Esophagus (tissue), 2 donors: ENCODE data around the gene HDDC2. TPM values are rescaled to one million over a fixed set of nuclear protein-coding genes. Genes with fewer than 3 reads are reported as not detected.

Source experiments
- H3K27ac ChIP-seq, 2 donors: one replicate each; pipeline ENCODE4 v1.5.1; 2013; ENCODE audit warnings: low read depth in 2 of 2, mild to moderate bottlenecking in 2 of 2, inconsistent platforms in 1 of 2, low read length in 1 of 2, moderate library complexity in 1 of 2
- H3K27me3 ChIP-seq, 2 donors: one replicate each; pipeline ENCODE4 v1.6.1; 2013; ENCODE audit warnings: low read length in 2 of 2, control low read depth in 1 of 2, mild to moderate bottlenecking in 1 of 2; ENCODE audit not compliant: insufficient read depth in 2 of 2, control insufficient read depth in 1 of 2
- H3K36me3 ChIP-seq, 2 donors: one replicate each; pipeline ENCODE4 v1.6.1; 2013; ENCODE audit warnings: low read length in 1 of 2; ENCODE audit not compliant: control insufficient read depth in 2 of 2, insufficient read depth in 2 of 2
- H3K4me1 ChIP-seq, 2 donors: one replicate each; pipeline ENCODE4 v1.6.1; 2013; ENCODE audit warnings: low read length in 1 of 2; ENCODE audit not compliant: control insufficient read depth in 2 of 2, insufficient read depth in 2 of 2
- H3K4me3 ChIP-seq, 2 donors: one replicate each; pipeline ENCODE4 v1.5.1; 2013; ENCODE audit warnings: low read length in 2 of 2, mild to moderate bottlenecking in 2 of 2, low read depth in 1 of 2, moderate library complexity in 1 of 2
- H3K9me3 ChIP-seq, 2 donors: one replicate each; pipeline ENCODE4 v1.6.1; 2013; ENCODE audit warnings: mild to moderate bottlenecking in 2 of 2, low read depth in 1 of 2, low read length in 1 of 2, moderate library complexity in 1 of 2; ENCODE audit not compliant: control insufficient read depth in 2 of 2, insufficient read depth in 1 of 2
- WGBS, 2 donors: extraction: QIAGEN DNeasy Blood & Tissue Kit; methylation state at CpG; one replicate each; pipeline ENCODE4 v1.1.7; 2013; 5-methylcytosine and 5-hydroxymethylcytosine counted together
- polyA plus RNA-seq, 2 donors: library from polyadenylated mRNA; stranded (reverse); fragments of 200-250 nt; gene quantifications; one replicate each; pipeline ENCODE4 v1.2.3, GENCODE V29; 2013
- donor health status: healthy with polysubstance abuse.
- donor health status: Bipolar disorder and iron deficiency.

HDDC2 gene
- polyA plus RNA-seq, 2 donors: 63.5 to 68.9 TPM

GRCh38 chr6:125332664-125333063, 30.9 kb upstream of the HDDC2 start:
- Histone ChIP-seq H3K4me1 (no peaks in the 10 kb centered on the region), H3K9me3 (no peaks in the 10 kb centered on the region)
- 90 to 100% methylated on average over 1 of the region's 1 CpG for WGBS, 2 donors

GRCh38 chr6:125325586-125325985, 23.8 kb upstream of the HDDC2 start:
- Histone ChIP-seq H3K27me3 (no peaks in the 10 kb centered on the region), H3K4me1 (no peaks in the 10 kb centered on the region), H3K27ac (no peak overlapping the region), H3K36me3 (no peaks in the 10 kb centered on the region), H3K4me3 (no peak overlapping the region), H3K9me3 (no peaks in the 10 kb centered on the region)
- WGBS, 2 donors: 32 to 50% methylated on average over 2 of the region's 2 CpGs

More at GRCh38 chr6:125332664-125333063, 30.9 kb upstream of the HDDC2 start:
- Histone ChIP-seq H3K4me3 (no peak overlapping the region), H3K36me3 (no peaks in the 10 kb centered on the region), H3K27me3 (no peaks in the 10 kb centered on the region), H3K27ac (no peak overlapping the region)

- H3K4me1 ChIP-seq: no peaks in the 10 kb centered on the region
- no peaks in the 10 kb centered on the region for H3K27me3 ChIP-seq
- H3K27ac ChIP-seq: no peak overlapping the region
- H3K36me3 ChIP-seq: no peaks in the 10 kb centered on the region
- H3K9me3 ChIP-seq: no peaks in the 10 kb centered on the region
- H3K4me3 ChIP-seq: no peak overlapping the region
- 81 to 93% methylated on average over 2 of the region's 2 CpGs for WGBS, 2 donors
Observed at GRCh38 chr6:125323376-125323775, 21.6 kb upstream of the HDDC2 start.

GRCh38 chr6:125316621-125317020, 14.9 kb upstream of the HDDC2 start:
- no peak overlapping the region for H3K27ac ChIP-seq
- no peak overlapping the region for H3K4me3 ChIP-seq
- no peaks in the 10 kb centered on the region for H3K27me3 ChIP-seq
- H3K9me3 ChIP-seq: no peaks in the 10 kb centered on the region
- 85 to 88% methylated on average over 9 of the region's 9 CpGs for WGBS, 2 donors
- no peaks in the 10 kb centered on the region for H3K4me1 ChIP-seq
- H3K36me3 ChIP-seq: no peaks in the 10 kb centered on the region

- no peaks in the 10 kb centered on the region for H3K36me3 ChIP-seq
- WGBS, 2 donors: 88 to 89% methylated on average over 5 of the region's 5 CpGs
Observed at GRCh38 chr6:125315548-125315947, 13.8 kb upstream of the HDDC2 start.

GRCh38 chr6:125314009-125314581, 12.3 kb upstream of the HDDC2 start:
- Histone ChIP-seq H3K27ac (no peak overlapping the region), H3K4me3 (no peak overlapping the region), H3K36me3 (no peaks in the 10 kb centered on the region), H3K27me3 (no peaks in the 10 kb centered on the region), H3K9me3 (no peaks in the 10 kb centered on the region), H3K4me1 (no peaks in the 10 kb centered on the region)
- WGBS, 2 donors: 21% methylated on average over 10 of the region's 10 CpGs

More at GRCh38 chr6:125315548-125315947, 13.8 kb upstream of the HDDC2 start:
- Histone ChIP-seq H3K9me3 (no peaks in the 10 kb centered on the region), H3K27me3 (no peaks in the 10 kb centered on the region), H3K4me1 (no peaks in the 10 kb centered on the region), H3K27ac (no peak overlapping the region), H3K4me3 (no peak overlapping the region)

- 83 to 85% methylated on average over 4 of the region's 4 CpGs for WGBS, 2 donors
- Histone ChIP-seq H3K4me1 (no peaks in the 10 kb centered on the region), H3K36me3 (no peaks in the 10 kb centered on the region), H3K4me3 (no peak overlapping the region), H3K27me3 (no peaks in the 10 kb centered on the region), H3K9me3 (no peaks in the 10 kb centered on the region), H3K27ac (no peak overlapping the region)
Observed at GRCh38 chr6:125312950-125313349, 11.2 kb upstream of the HDDC2 start.

- Histone ChIP-seq H3K9me3 (no peaks in the 10 kb centered on the region), H3K27me3 (no peaks in the 10 kb centered on the region), H3K27ac (no peak overlapping the region), H3K4me1 (no peaks in the 10 kb centered on the region), H3K4me3 (no peak overlapping the region), H3K36me3 (no peaks in the 10 kb centered on the region)
- 62 to 73% methylated on average over 2 of the region's 2 CpGs for WGBS, 2 donors
Observed at GRCh38 chr6:125312478-125312877, 10.7 kb upstream of the HDDC2 start.

GRCh38 chr6:125310994-125311649, 9.4 kb upstream of the HDDC2 start:
- H3K9me3 ChIP-seq: no peaks in the 10 kb centered on the region
- no peak overlapping the region for H3K27ac ChIP-seq

More at GRCh38 chr6:125310994-125311649, 9.4 kb upstream of the HDDC2 start:
- WGBS, 2 donors: 43 to 45% methylated on average over 7 of the region's 7 CpGs
- H3K4me1 ChIP-seq: no peaks in the 10 kb centered on the region
- H3K4me3 ChIP-seq: no peak overlapping the region
- no peaks in the 10 kb centered on the region for H3K36me3 ChIP-seq
- no peaks in the 10 kb centered on the region for H3K27me3 ChIP-seq
